HEK293 (cell line): ENCODE data around the gene CLEC19A.

ENCODE experiments used
- CTCF ChIA-PET: fragments of 350-600 bp; formaldehyde crosslinking; extraction: SDS; loops from one replicate; lab custom pipeline; 2021; ENCODE audit warnings: antibody characterized with exemption; lab: Yijun Ruan, JAX
- POLR2A ChIA-PET: fragments of 300-600 bp; formaldehyde crosslinking; extraction: SDS; loops from one replicate; lab custom pipeline; 2020; ENCODE audit warnings: antibody characterized with exemption, inconsistent platforms; lab: Yijun Ruan, JAX
- H3K27ac ChIP-seq: fragments of 200-500 bp; sonication (Bioruptor generic); 2 replicates; pipeline ENCODE4 v1.5.1; 2014; ENCODE audit warnings: low read depth, low read length, control low read depth, inconsistent platforms; ENCODE audit errors: extremely low read depth
- H3K36me3 ChIP-seq, 2 experiments: fragments of 200-500 bp in 1 of 2; sonication (Bioruptor generic) in 1 of 2; 1 replicate in 1 of 2; 2 replicates in 1 of 2; pipeline ENCODE4 v1.5.1; 2014 to 2017; ENCODE audit warnings: inconsistent platforms in 2 of 2, low read length in 2 of 2; ENCODE audit not compliant: control insufficient read depth in 2 of 2, insufficient read depth in 1 of 2
- H3K4me1 ChIP-seq: fragments of 200-500 bp; sonication (Bioruptor generic); 2 replicates; pipeline ENCODE4 v1.5.1; 2014; ENCODE audit warnings: mild to moderate bottlenecking, low read length, inconsistent platforms; ENCODE audit not compliant: control insufficient read depth, insufficient read depth
- H3K4me3 ChIP-seq: 2 replicates; pipeline ENCODE4 v1.5.1; 2011; ENCODE audit warnings: low read depth, mild to moderate bottlenecking, control low read depth, low read length, moderate library complexity
- H3K9me3 ChIP-seq: fragments of 200-500 bp; sonication (Bioruptor generic); 2 replicates; pipeline ENCODE4 v1.5.1; 2014; ENCODE audit warnings: low read depth, low read length, inconsistent platforms; ENCODE audit not compliant: control insufficient read depth, insufficient read depth
- HOXD13 ChIP-seq: sonication (generic); formaldehyde crosslinking; IDR thresholded peaks from 2 replicates; pipeline ENCODE4 v1.8.0; 2022; ENCODE audit warnings: missing genetic modification reagents, borderline replicate concordance
- PRDM2 ChIP-seq: fragments of 450-650 bp; formaldehyde crosslinking; IDR thresholded peaks from 2 replicates; pipeline ENCODE4 v1.5.1; 2016; ENCODE audit warnings: missing biosample characterization, missing genetic modification characterization, borderline replicate concordance
- TSHZ1 ChIP-seq: fragments of 450-650 bp; formaldehyde crosslinking; IDR thresholded peaks from 2 replicates; pipeline ENCODE4 v1.5.1; 2016; ENCODE audit warnings: missing biosample characterization, missing genetic modification characterization, borderline replicate concordance
- ZFP3 ChIP-seq: fragments of 450-650 bp; formaldehyde crosslinking; IDR thresholded peaks from 2 replicates; pipeline ENCODE4 v1.5.1; 2016; ENCODE audit warnings: low read depth, missing biosample characterization, missing genetic modification characterization
- ZFP69B ChIP-seq: fragments of 450-650 bp; formaldehyde crosslinking; IDR thresholded peaks from 2 replicates; pipeline ENCODE4 v1.5.1; 2016; ENCODE audit warnings: missing biosample characterization, missing genetic modification characterization
- ZNF10 ChIP-seq: fragments of 450-650 bp; formaldehyde crosslinking; IDR thresholded peaks from 2 replicates; pipeline ENCODE4 v1.5.1; 2017; ENCODE audit warnings: missing biosample characterization, missing genetic modification characterization
- ZNF133 ChIP-seq: fragments of 450-650 bp; formaldehyde crosslinking; IDR thresholded peaks from 2 replicates; pipeline ENCODE4 v1.5.1; 2016; ENCODE audit warnings: missing biosample characterization, missing genetic modification characterization
- ZNF223 ChIP-seq: fragments of 450-650 bp; formaldehyde crosslinking; IDR thresholded peaks from 2 replicates; pipeline ENCODE4 v1.5.1; 2016; ENCODE audit warnings: missing biosample characterization, missing genetic modification characterization
- ZNF391 ChIP-seq: fragments of 450-650 bp; formaldehyde crosslinking; IDR thresholded peaks from 2 replicates; pipeline ENCODE4 v1.5.1; 2016; ENCODE audit warnings: low read depth, missing biosample characterization, missing genetic modification characterization, borderline replicate concordance
- ZNF394 ChIP-seq: fragments of 450-650 bp; formaldehyde crosslinking; IDR thresholded peaks from 2 replicates; pipeline ENCODE4 v1.5.1; 2016; ENCODE audit warnings: missing biosample characterization, missing genetic modification characterization, mild to moderate bottlenecking, moderate library complexity, borderline replicate concordance
- ZNF449 ChIP-seq: fragments of 450-650 bp; formaldehyde crosslinking; IDR thresholded peaks from 2 replicates; pipeline ENCODE4 v1.5.1; 2017; ENCODE audit warnings: missing biosample characterization, mild to moderate bottlenecking, missing genetic modification characterization, moderate library complexity
- ZNF501 ChIP-seq: fragments of 450-650 bp; formaldehyde crosslinking; IDR thresholded peaks from 2 replicates; pipeline ENCODE4 v1.5.1; 2016; ENCODE audit warnings: missing biosample characterization, missing genetic modification characterization
- ZNF518A ChIP-seq: fragments of 450-650 bp; formaldehyde crosslinking; conservative IDR thresholded peaks from 2 replicates; pipeline ENCODE4 v1.5.1; 2016; ENCODE audit warnings: low read depth, missing biosample characterization, missing genetic modification characterization
- ZNF692 ChIP-seq: fragments of 450-650 bp; formaldehyde crosslinking; IDR thresholded peaks from 2 replicates; pipeline ENCODE4 v1.5.1; 2016; ENCODE audit warnings: missing biosample characterization, missing genetic modification characterization
- ZNF707 ChIP-seq: fragments of 450-650 bp; formaldehyde crosslinking; IDR thresholded peaks from 2 replicates; pipeline ENCODE4 v1.5.1; 2016; ENCODE audit warnings: missing biosample characterization, missing genetic modification characterization
- ZNF768 ChIP-seq: fragments of 450-650 bp; formaldehyde crosslinking; IDR thresholded peaks from 2 replicates; pipeline ENCODE4 v1.5.1; 2018; ENCODE audit warnings: missing biosample characterization, mild to moderate bottlenecking, missing genetic modification characterization
- ZNF777 ChIP-seq: fragments of 450-650 bp; formaldehyde crosslinking; IDR thresholded peaks from 2 replicates; pipeline ENCODE4 v1.5.1; 2017; ENCODE audit warnings: missing biosample characterization, missing genetic modification characterization, borderline replicate concordance
- ZNF830 ChIP-seq: fragments of 450-650 bp; IDR thresholded peaks from 2 replicates; pipeline ENCODE4 v1.5.0; 2018; ENCODE audit warnings: missing biosample characterization, missing genetic modification characterization, low read depth, mild to moderate bottlenecking, moderate library complexity
- ZXDB ChIP-seq: fragments of 450-650 bp; formaldehyde crosslinking; IDR thresholded peaks from 2 replicates; pipeline ENCODE4 v1.5.1; 2016; ENCODE audit warnings: missing biosample characterization, missing genetic modification characterization

Gene CLEC19A

GRCh38 chr16:19308392-19308791 lies 22.9 kb downstream of the CLEC19A start:
- POLR2A ChIA-PET = interaction anchor here (0.5 to 0.7 kb wide), 2 partner anchors 80 to 238 kb away, joined by 3 read pairs; no protein-coding TSS in a partner anchor
- no peaks in the 10 kb centered on the region for H3K36me3 ChIP-seq

GRCh38 chr16:19309178-19309577 lies 23.6 kb downstream of the CLEC19A start:
- Histone ChIP-seq H3K36me3 (no peaks in the 10 kb centered on the region), H3K27ac (no peak overlapping the region), H3K9me3 (no peaks in the 10 kb centered on the region), H3K4me1 (no peaks in the 10 kb centered on the region), H3K4me3 (no peak overlapping the region)
- CTCF ChIA-PET = interaction anchor here (0.7 kb wide), 2 partner anchors 56 to 336 kb away, joined by 3 to 5 read pairs; no protein-coding TSS in a partner anchor
- POLR2A ChIA-PET = no interaction called here
- TF ChIP-seq ZXDB (tag by site-specific recombination) = no peak
- no peak for TF ChIP-seq ZNF133
- TF ChIP-seq ZNF449 (tag by site-specific recombination) = no peak
- no peak for TF ChIP-seq PRDM2 (tag by site-specific recombination)
- no peak for TF ChIP-seq ZNF10 (tag by site-specific recombination)
- no peak for TF ChIP-seq TSHZ1 (tag by site-specific recombination)
- TF ChIP-seq ZFP69B (tag by site-specific recombination) = no peak
- TF ChIP-seq ZNF707 (tag by site-specific recombination) = no peak
- TF ChIP-seq ZNF223 (tag by site-specific recombination) = no peak
- TF ChIP-seq ZNF391 (tag by site-specific recombination) = no peak
- no peak for TF ChIP-seq ZNF518A (tag by site-specific recombination)

More at GRCh38 chr16:19308392-19308791, 22.9 kb downstream of the CLEC19A start:
- CTCF ChIA-PET = interaction anchor here (0.7 kb wide), 1 partner anchor 335 kb away, joined by 5 read pairs; no protein-coding TSS in a partner anchor
- no peaks in the 10 kb centered on the region for H3K4me1 ChIP-seq
- no peak overlapping the region for H3K4me3 ChIP-seq
- H3K27ac ChIP-seq = no peak overlapping the region
- no peaks in the 10 kb centered on the region for H3K9me3 ChIP-seq
- TF ChIP-seq ZNF692 (tag by site-specific recombination) (no peak), ZNF830 (tag by site-specific recombination) (no peak), ZNF394 (tag by site-specific recombination) (no peak), ZFP3 (no peak), HOXD13 (CRISPR knock-in tag) (no peak), ZNF501 (tag by site-specific recombination) (no peak), ZNF768 (tag by site-specific recombination) (peak; percentile 29; the same call in 1 of the 2 replicates), ZNF777 (no peak)
